HepG2 (cell line): ENCODE data around the gene MLLT11. TPM values are rescaled to one million over a fixed set of nuclear protein-coding genes. Genes with fewer than 3 reads are reported as not detected.
A peak's percentile ranks its signal among the peaks of the same experiment; 100 is the strongest.

Experiments
- ATF6 ChIP-seq: sonication (generic); formaldehyde crosslinking; conservative IDR thresholded peaks from 2 replicates; pipeline ENCODE4 v1.4.0; 2020; ENCODE audit warnings: missing genetic modification reagents
- CENPT ChIP-seq: sonication (generic); formaldehyde crosslinking; IDR thresholded peaks from 2 replicates; pipeline ENCODE4 v1.8.0; 2022; ENCODE audit warnings: low read depth, mild to moderate bottlenecking, moderate library complexity, missing genetic modification reagents
- ELF3 ChIP-seq: IDR thresholded peaks from 2 replicates; pipeline ENCODE4 v1.6.1; 2016; ENCODE audit warnings: missing genetic modification reagents, missing compliant biosample characterization
- FOXK1 ChIP-seq: sonication (generic); formaldehyde crosslinking; IDR thresholded peaks from 2 replicates; pipeline ENCODE4 v1.4.0; 2020; ENCODE audit warnings: low read depth, missing genetic modification reagents, borderline replicate concordance
- GLMP ChIP-seq: sonication (generic); formaldehyde crosslinking; IDR thresholded peaks from 2 replicates; pipeline ENCODE4 v1.9.0; 2021; ENCODE audit warnings: missing genetic modification reagents, mild to moderate bottlenecking, borderline replicate concordance
- IKZF4 ChIP-seq: sonication (generic); formaldehyde crosslinking; IDR thresholded peaks from 2 replicates; pipeline ENCODE4 v1.5.1; 2020; ENCODE audit warnings: borderline replicate concordance, mild to moderate bottlenecking, low read depth, missing genetic modification reagents; ENCODE audit errors: not compliant biosample characterization
- IRF1 ChIP-seq: sonication (generic); formaldehyde crosslinking; IDR thresholded peaks from 2 replicates; pipeline ENCODE4 v1.4.0; 2020; ENCODE audit warnings: low read depth, mild to moderate bottlenecking, missing genetic modification reagents
- KAT8 ChIP-seq: IDR thresholded peaks from 2 replicates; pipeline ENCODE4 v1.6.1; 2016; ENCODE audit warnings: missing genetic modification reagents, missing compliant biosample characterization
- MLX ChIP-seq: IDR thresholded peaks from 2 replicates; pipeline ENCODE4 v1.6.1; 2016
- MTF2 ChIP-seq: sonication (generic); formaldehyde crosslinking; IDR thresholded peaks from 2 replicates; pipeline ENCODE4 v1.5.0; 2020; ENCODE audit warnings: missing genetic modification reagents, borderline replicate concordance
- MZF1 ChIP-seq: sonication (generic); formaldehyde crosslinking; IDR thresholded peaks from 2 replicates; pipeline ENCODE4 v1.8.1; 2023; ENCODE audit warnings: mild to moderate bottlenecking, missing genetic modification reagents, borderline replicate concordance
- NCOA5 ChIP-seq: sonication (generic); formaldehyde crosslinking; IDR thresholded peaks from 2 replicates; pipeline ENCODE4 v1.4.0; 2020; ENCODE audit warnings: missing genetic modification reagents
- NONO ChIP-seq, 2 experiments: fragments of 450-650 bp in 1 of 2; sonication (generic) in 1 of 2; formaldehyde crosslinking in 1 of 2; IDR thresholded peaks in 1 of 2; conservative IDR thresholded peaks in 1 of 2; 2 replicates each; pipeline versions ENCODE4 v1.6.1 to v1.8.0; 2017 to 2022; ENCODE audit warnings: mild to moderate bottlenecking in 1 of 2, missing genetic modification reagents in 1 of 2, moderate library complexity in 1 of 2
- PHF21A ChIP-seq: sonication (generic); formaldehyde crosslinking; IDR thresholded peaks from 2 replicates; pipeline ENCODE4 v1.5.0; 2020; ENCODE audit warnings: mild to moderate bottlenecking, missing genetic modification reagents
- SMAD3 ChIP-seq: sonication (generic); formaldehyde crosslinking; IDR thresholded peaks from 2 replicates; pipeline ENCODE4 v1.4.0; 2020; ENCODE audit warnings: missing genetic modification reagents
- TEAD2 ChIP-seq: sonication (generic); formaldehyde crosslinking; IDR thresholded peaks from 2 replicates; pipeline ENCODE4 v1.9.0; 2021; ENCODE audit warnings: missing genetic modification reagents
- ZGPAT ChIP-seq: IDR thresholded peaks from 2 replicates; pipeline ENCODE4 v1.6.1; 2016; ENCODE audit warnings: mild to moderate bottlenecking
- ZNF468 ChIP-seq: sonication (generic); formaldehyde crosslinking; IDR thresholded peaks from 2 replicates; pipeline ENCODE4 v1.8.0; 2022; ENCODE audit warnings: mild to moderate bottlenecking, moderate library complexity, missing genetic modification reagents
- ZNF597 ChIP-seq: sonication (generic); formaldehyde crosslinking; IDR thresholded peaks from 2 replicates; pipeline ENCODE4 v1.5.0; 2020; ENCODE audit warnings: missing genetic modification reagents
- ZNF615 ChIP-seq: sonication (generic); formaldehyde crosslinking; IDR thresholded peaks from 2 replicates; pipeline ENCODE4 v1.5.0; 2020; ENCODE audit warnings: mild to moderate bottlenecking, missing genetic modification reagents, borderline replicate concordance
- ZSCAN20 ChIP-seq: sonication (generic); formaldehyde crosslinking; IDR thresholded peaks from 2 replicates; pipeline ENCODE4 v1.4.0; 2020; ENCODE audit warnings: missing genetic modification reagents, mild to moderate bottlenecking, borderline replicate concordance
- ZSCAN9 ChIP-seq: IDR thresholded peaks from 2 replicates; pipeline ENCODE4 v1.6.1; 2016; ENCODE audit warnings: borderline replicate concordance
- polyA plus RNA-seq, 8 experiments: library from polyadenylated mRNA; depleted of rRNA in 3 of 8; stranded (reverse) in 7 of 8; unstranded in 1 of 8; fragments of >200 nt; fragmentation: Illumina TruSeq in 4 of 8; extraction: Trizol in 4 of 8; gene quantifications; 2 replicates each; pipeline versions ENCODE4 v1.2.1 to v1.2.3, GENCODE V29; 2011 to 2016; ENCODE audit warnings: low read depth in 4 of 8, missing spikeins in 1 of 8, mixed read lengths in 1 of 8; ENCODE audit not compliant: insufficient read depth in 1 of 8
- total RNA-seq, 5 experiments: library from RNA; depleted of rRNA; stranded (reverse); fragments of >200 nt; fragmentation: Illumina TruSeq; extraction: Trizol; gene quantifications; 2 replicates each; pipeline ENCODE4 v1.2.3, GENCODE V29; 2016; ENCODE audit warnings: low read depth in 1 of 5

MLLT11 gene
- total and polyA plus RNA-seq, 2 of the 13 experiments (the other 11 are each of a cell fraction or from before 2014, with no cell fraction given): 0.21 to 0.22 TPM

- TF ChIP-seq KAT8 (CRISPR knock-in tag): peak; percentile 41
- no peak for TF ChIP-seq ZNF597 (CRISPR knock-in tag)
- TF ChIP-seq FOXK1 (CRISPR knock-in tag): no peak
- no peak for TF ChIP-seq ATF6 (CRISPR knock-in tag)
- TF ChIP-seq ZSCAN9: no peak
- TF ChIP-seq GLMP: no peak
- TF ChIP-seq ZNF468 (CRISPR knock-in tag): no peak
- no peak for TF ChIP-seq CENPT (CRISPR knock-in tag)
- TF ChIP-seq MZF1 (CRISPR knock-in tag): no peak
- no peak for TF ChIP-seq ZNF615 (CRISPR knock-in tag)
- TF ChIP-seq IKZF4: no peak
- TF ChIP-seq MLX: 0 out of 2 replicates have a peak, but pooled peaks have one; percentile 32
- no peak for TF ChIP-seq TEAD2 (CRISPR knock-in tag)
- no peak for TF ChIP-seq ZSCAN20 (CRISPR knock-in tag)
- no peak for TF ChIP-seq PHF21A (CRISPR knock-in tag)
- 0 out of 2 replicates have a peak, but pooled peaks have one; percentile 21 for TF ChIP-seq ELF3 (CRISPR knock-in tag)
- TF ChIP-seq IRF1: no peak
- TF ChIP-seq SMAD3: no peak
- TF ChIP-seq NCOA5: no peak
- 0 out of 2 replicates have a peak, but pooled peaks have one; percentile 63 for TF ChIP-seq ZGPAT (CRISPR knock-in tag)
- no peak for TF ChIP-seq NONO (IDR thresholded peaks at IDR 0.05)
- TF ChIP-seq NONO (CRISPR knock-in tag; conservative IDR thresholded peaks at IDR 0.05): no peak
- no peak for TF ChIP-seq MTF2 (CRISPR knock-in tag)
Observed at GRCh38 chr1:151047591-151047924, 12.6 kb upstream of the MLLT11 start, which contains the start of gene C1orf56 (continued).
